WTC11 (cell line): Measurements from ENCODE around the gene SRMS. TPM values are rescaled to one million over a fixed set of nuclear protein-coding genes. Genes with fewer than 3 reads are reported as not detected.

Source experiments
- ATAC-seq: fragments of 200-7000 bp; cut with Tn5 transposase; 2 replicates; pipeline ENCODE4 v1.10.0; 2021; ENCODE audit warnings: mild to moderate bottlenecking, moderate library complexity
- CTCF ChIA-PET: fragments of 300-600 bp; sonication (Branson Sonifier 250); formaldehyde crosslinking; loops from one replicate; lab custom pipeline; 2021; ENCODE audit warnings: antibody characterized with exemption; lab: Charles Lee
- POLR2A ChIA-PET: fragments of 350-600 bp; sonication (Branson Sonifier 250); formaldehyde crosslinking; loops from one replicate; lab custom pipeline; 2021; ENCODE audit warnings: antibody characterized with exemption; lab: Charles Lee
- DNase-seq: peaks from one replicate; pipeline ENCODE4 v3.0.0; 2021; ENCODE audit warnings: low spot score
- H3K27ac Mint-ChIP-seq: 2 replicates; pipeline ENCODE4 v1.8.0; 2021; ENCODE audit warnings: mixed read lengths
- H3K27me3 Mint-ChIP-seq: 2 replicates; pipeline ENCODE4 v1.8.0; 2021; ENCODE audit warnings: low read depth, mild to moderate bottlenecking, moderate library complexity, mixed read lengths
- H3K36me3 Mint-ChIP-seq: 2 replicates; pipeline ENCODE4 v1.8.0; 2021; ENCODE audit warnings: mixed read lengths
- H3K4me1 Mint-ChIP-seq: 2 replicates; pipeline ENCODE4 v1.8.0; 2022; ENCODE audit warnings: mixed read lengths
- H3K4me3 Mint-ChIP-seq: 2 replicates; pipeline ENCODE4 v1.8.0; 2021; ENCODE audit warnings: mild to moderate bottlenecking, moderate library complexity, mixed read lengths
- H3K9me3 Mint-ChIP-seq: 2 replicates; pipeline ENCODE4 v1.8.0; 2021; ENCODE audit warnings: mixed read lengths
- CBFB ChIP-seq: sonication (generic); formaldehyde crosslinking; IDR thresholded peaks from 2 replicates; pipeline ENCODE4 v1.8.1; 2022; ENCODE audit warnings: mild to moderate bottlenecking, low read depth, missing genetic modification reagents
- ESRRA ChIP-seq: sonication (generic); formaldehyde crosslinking; IDR thresholded peaks from 2 replicates; pipeline ENCODE4 v1.8.1; 2022; ENCODE audit warnings: mild to moderate bottlenecking, missing genetic modification reagents, borderline replicate concordance
- FOXJ3 ChIP-seq: sonication (generic); formaldehyde crosslinking; IDR thresholded peaks from 2 replicates; pipeline ENCODE4 v1.9.0; 2021; ENCODE audit warnings: missing genetic modification reagents, mild to moderate bottlenecking, borderline replicate concordance
- FOXK1 ChIP-seq: sonication (generic); formaldehyde crosslinking; IDR thresholded peaks from 2 replicates; pipeline ENCODE4 v1.8.0; 2022; ENCODE audit warnings: mild to moderate bottlenecking, moderate library complexity, missing genetic modification reagents
- GRHL2 ChIP-seq: fragments of 250-450 bp; sonication (Bioruptor Pico); IDR thresholded peaks from 2 replicates; pipeline ENCODE4 v1.8.0; 2022; ENCODE audit warnings: mild to moderate bottlenecking, moderate library complexity; ENCODE audit not compliant: insufficient replicate concordance, severe bottlenecking
- HMGA2 ChIP-seq: fragments of 250-450 bp; sonication (Bioruptor Pico); IDR thresholded peaks from 2 replicates; pipeline ENCODE4 v1.4.0; 2021; ENCODE audit warnings: mild to moderate bottlenecking, moderate library complexity
- JAZF1 ChIP-seq: fragments of 250-450 bp; sonication (Bioruptor Pico); IDR thresholded peaks from 2 replicates; pipeline ENCODE4 v1.9.0; 2021; ENCODE audit warnings: moderate library complexity, mild to moderate bottlenecking, inconsistent platforms
- KAT7 ChIP-seq: sonication (generic); formaldehyde crosslinking; IDR thresholded peaks from 2 replicates; pipeline ENCODE4 v1.8.1; 2023; ENCODE audit warnings: missing genetic modification reagents, mild to moderate bottlenecking, borderline replicate concordance
- MYBL2 ChIP-seq: sonication (generic); formaldehyde crosslinking; IDR thresholded peaks from 2 replicates; pipeline ENCODE4 v1.8.1; 2023; ENCODE audit warnings: mild to moderate bottlenecking, moderate library complexity, missing genetic modification reagents
- NFYB ChIP-seq: sonication (generic); formaldehyde crosslinking; conservative IDR thresholded peaks from 2 replicates; pipeline ENCODE4 v1.8.0; 2022; ENCODE audit warnings: low read depth, missing genetic modification reagents
- SOX15 ChIP-seq: fragments of 250-450 bp; sonication (Bioruptor Pico); IDR thresholded peaks from 2 replicates; pipeline ENCODE4 v1.9.0; 2021; ENCODE audit warnings: mild to moderate bottlenecking
- TEAD1 ChIP-seq: sonication (generic); formaldehyde crosslinking; IDR thresholded peaks from 2 replicates; pipeline ENCODE4 v1.8.0; 2022; ENCODE audit warnings: mild to moderate bottlenecking, missing genetic modification reagents
- ZBTB21 ChIP-seq: sonication (generic); formaldehyde crosslinking; IDR thresholded peaks from 2 replicates; pipeline ENCODE4 v1.8.1; 2023; ENCODE audit warnings: mild to moderate bottlenecking, missing genetic modification reagents, borderline replicate concordance
- ZNF121 ChIP-seq: sonication (generic); formaldehyde crosslinking; IDR thresholded peaks from 2 replicates; pipeline ENCODE4 v1.8.0; 2023; ENCODE audit warnings: missing genetic modification reagents
- ZNF396 ChIP-seq: fragments of 250-450 bp; sonication (Bioruptor Pico); IDR thresholded peaks from 2 replicates; pipeline ENCODE4 v1.8.0; 2021; ENCODE audit warnings: mild to moderate bottlenecking, moderate library complexity, borderline replicate concordance
- ZNF423 ChIP-seq: fragments of 250-450 bp; sonication (Bioruptor Pico); IDR thresholded peaks from 2 replicates; pipeline ENCODE4 v2.1.2; 2022; ENCODE audit warnings: mild to moderate bottlenecking, moderate library complexity
- ZNF671 ChIP-seq: fragments of 250-450 bp; sonication (Bioruptor Pico); IDR thresholded peaks from 2 replicates; pipeline ENCODE4 v1.8.0; 2021; ENCODE audit warnings: mild to moderate bottlenecking
- total RNA-seq: library from RNA; stranded (reverse); gene quantifications from 3 replicates; pipeline ENCODE4 v1.2.3, GENCODE V29; 2021
- TF ChIP-seq, protein P1 (sequence below): sonication (generic); formaldehyde crosslinking; IDR thresholded peaks from 2 replicates; pipeline ENCODE4 v1.8.1; 2022; ENCODE audit warnings: missing genetic modification reagents, borderline replicate concordance
- TF ChIP-seq, protein P2 (sequence below): sonication (generic); formaldehyde crosslinking; IDR thresholded peaks from 2 replicates; pipeline ENCODE4 v1.8.1; 2022; ENCODE audit warnings: low read depth, mild to moderate bottlenecking, moderate library complexity, missing genetic modification reagents, borderline replicate concordance
- TF ChIP-seq, protein P3 (sequence below): sonication (generic); formaldehyde crosslinking; IDR thresholded peaks from 2 replicates; pipeline ENCODE4 v1.8.0; 2022; ENCODE audit warnings: mild to moderate bottlenecking, missing genetic modification reagents
- TF ChIP-seq, protein P4 (sequence below): fragments of 250-450 bp; sonication (Bioruptor Pico); IDR thresholded peaks from 2 replicates; pipeline ENCODE4 v1.9.0; 2021; ENCODE audit warnings: moderate library complexity, mild to moderate bottlenecking, inconsistent platforms, borderline replicate concordance
- TF ChIP-seq, protein P5 (sequence below): sonication (generic); formaldehyde crosslinking; IDR thresholded peaks from 2 replicates; pipeline ENCODE4 v1.8.1; 2023; ENCODE audit warnings: mild to moderate bottlenecking, missing genetic modification reagents, moderate library complexity
- TF ChIP-seq, protein P6 (sequence below): sonication (generic); formaldehyde crosslinking; conservative IDR thresholded peaks from 2 replicates; pipeline ENCODE4 v1.8.1; 2023; ENCODE audit warnings: mild to moderate bottlenecking, low read depth, missing genetic modification reagents, moderate library complexity
- TF ChIP-seq, protein P7 (sequence below): sonication (generic); formaldehyde crosslinking; IDR thresholded peaks from 2 replicates; pipeline ENCODE4 v1.8.0; 2023; ENCODE audit warnings: missing genetic modification reagents, mild to moderate bottlenecking, borderline replicate concordance

Gene SRMS
- total RNA-seq, 1 experiment from 2014 or later, result 0.26 TPM

DNA sequence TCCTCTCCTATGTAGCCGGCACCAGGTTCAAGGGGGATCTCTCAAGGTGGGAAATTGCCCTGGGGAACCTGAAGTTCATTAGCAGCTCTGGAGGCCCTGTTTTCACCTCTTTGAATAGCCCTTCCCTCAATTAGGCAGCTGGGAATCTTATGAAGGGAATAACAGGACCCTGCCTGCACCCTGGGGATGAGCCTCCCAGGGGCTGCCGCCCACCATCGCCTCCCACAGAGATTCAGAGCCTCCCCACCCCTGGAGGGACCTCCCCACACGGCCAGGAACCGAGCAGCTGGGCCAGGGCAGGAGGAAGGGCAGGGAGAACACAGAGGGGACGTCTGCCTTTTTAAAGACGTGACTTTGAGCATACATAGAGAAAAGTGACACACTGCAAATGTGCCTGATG lies 44.0 kb downstream of the SRMS start:
- no peak overlapping the region for H3K4me3 Mint-ChIP-seq
- H3K9me3 Mint-ChIP-seq, result peaks cover 10% of the 10 kb centered on the region
- 0 out of 2 replicates have a peak, but pooled peaks cover 2% of the 10 kb centered on the region for H3K36me3 Mint-ChIP-seq
- H3K27ac Mint-ChIP-seq, result no peak overlapping the region
- ChIA-PET CTCF (interaction anchor here (1.0 to 1.9 kb wide), 2 partner anchors 17 to 27 kb away, joined by 3 to 5 read pairs; partner anchors contain the start of gene PPDPF), POLR2A (no interaction called here)
- no peaks in the 10 kb centered on the region; the same call in 1 of the 2 replicates for H3K4me1 Mint-ChIP-seq
- no peak for DNase-seq
- TF ChIP-seq, protein P1, sequence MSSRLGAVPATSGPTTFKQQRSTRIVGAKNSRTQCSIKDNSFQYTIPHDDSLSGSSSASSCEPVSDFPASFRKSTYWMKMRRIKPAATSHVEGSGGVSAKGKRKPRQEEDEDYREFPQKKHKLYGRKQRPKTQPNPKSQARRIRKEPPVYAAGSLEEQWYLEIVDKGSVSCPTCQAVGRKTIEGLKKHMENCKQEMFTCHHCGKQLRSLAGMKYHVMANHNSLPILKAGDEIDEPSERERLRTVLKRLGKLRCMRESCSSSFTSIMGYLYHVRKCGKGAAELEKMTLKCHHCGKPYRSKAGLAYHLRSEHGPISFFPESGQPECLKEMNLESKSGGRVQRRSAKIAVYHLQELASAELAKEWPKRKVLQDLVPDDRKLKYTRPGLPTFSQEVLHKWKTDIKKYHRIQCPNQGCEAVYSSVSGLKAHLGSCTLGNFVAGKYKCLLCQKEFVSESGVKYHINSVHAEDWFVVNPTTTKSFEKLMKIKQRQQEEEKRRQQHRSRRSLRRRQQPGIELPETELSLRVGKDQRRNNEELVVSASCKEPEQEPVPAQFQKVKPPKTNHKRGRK (CRISPR knock-in tag), result no peak
- TF ChIP-seq ZNF671 (CRISPR knock-in tag) (no peak), FOXK1 (CRISPR knock-in tag) (no peak), GRHL2 (CRISPR knock-in tag) (no peak), ZNF121 (CRISPR knock-in tag) (no peak), CBFB (CRISPR knock-in tag) (no peak), NFYB (CRISPR knock-in tag) (no peak), HMGA2 (CRISPR knock-in tag) (no peak), MYBL2 (CRISPR knock-in tag) (no peak), ZNF396 (CRISPR knock-in tag) (no peak), FOXJ3 (no peak), JAZF1 (no peak), ESRRA (CRISPR knock-in tag) (no peak), KAT7 (CRISPR knock-in tag) (no peak)
- TF ChIP-seq, protein P2, sequence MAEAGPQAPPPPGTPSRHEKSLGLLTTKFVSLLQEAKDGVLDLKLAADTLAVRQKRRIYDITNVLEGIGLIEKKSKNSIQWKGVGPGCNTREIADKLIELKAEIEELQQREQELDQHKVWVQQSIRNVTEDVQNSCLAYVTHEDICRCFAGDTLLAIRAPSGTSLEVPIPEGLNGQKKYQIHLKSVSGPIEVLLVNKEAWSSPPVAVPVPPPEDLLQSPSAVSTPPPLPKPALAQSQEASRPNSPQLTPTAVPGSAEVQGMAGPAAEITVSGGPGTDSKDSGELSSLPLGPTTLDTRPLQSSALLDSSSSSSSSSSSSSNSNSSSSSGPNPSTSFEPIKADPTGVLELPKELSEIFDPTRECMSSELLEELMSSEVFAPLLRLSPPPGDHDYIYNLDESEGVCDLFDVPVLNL, result no peak
- TF ChIP-seq, protein P3, sequence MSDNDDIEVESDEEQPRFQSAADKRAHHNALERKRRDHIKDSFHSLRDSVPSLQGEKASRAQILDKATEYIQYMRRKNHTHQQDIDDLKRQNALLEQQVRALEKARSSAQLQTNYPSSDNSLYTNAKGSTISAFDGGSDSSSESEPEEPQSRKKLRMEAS (CRISPR knock-in tag), result no peak
- TF ChIP-seq, protein P4, sequence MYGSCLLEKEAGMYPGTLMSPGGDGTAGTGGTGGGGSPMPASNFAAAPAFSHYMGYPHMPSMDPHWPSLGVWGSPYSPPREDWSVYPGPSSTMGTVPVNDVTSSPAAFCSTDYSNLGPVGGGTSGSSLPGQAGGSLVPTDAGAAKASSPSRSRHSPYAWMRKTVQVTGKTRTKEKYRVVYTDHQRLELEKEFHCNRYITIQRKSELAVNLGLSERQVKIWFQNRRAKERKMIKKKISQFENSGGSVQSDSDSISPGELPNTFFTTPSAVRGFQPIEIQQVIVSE, result no peak
- TF ChIP-seq, protein P5, sequence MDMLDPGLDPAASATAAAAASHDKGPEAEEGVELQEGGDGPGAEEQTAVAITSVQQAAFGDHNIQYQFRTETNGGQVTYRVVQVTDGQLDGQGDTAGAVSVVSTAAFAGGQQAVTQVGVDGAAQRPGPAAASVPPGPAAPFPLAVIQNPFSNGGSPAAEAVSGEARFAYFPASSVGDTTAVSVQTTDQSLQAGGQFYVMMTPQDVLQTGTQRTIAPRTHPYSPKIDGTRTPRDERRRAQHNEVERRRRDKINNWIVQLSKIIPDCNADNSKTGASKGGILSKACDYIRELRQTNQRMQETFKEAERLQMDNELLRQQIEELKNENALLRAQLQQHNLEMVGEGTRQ (CRISPR knock-in tag), result no peak
- peaks cover 34% of the 10 kb centered on the region for H3K27me3 Mint-ChIP-seq
- ATAC-seq, result no peak

DNA sequence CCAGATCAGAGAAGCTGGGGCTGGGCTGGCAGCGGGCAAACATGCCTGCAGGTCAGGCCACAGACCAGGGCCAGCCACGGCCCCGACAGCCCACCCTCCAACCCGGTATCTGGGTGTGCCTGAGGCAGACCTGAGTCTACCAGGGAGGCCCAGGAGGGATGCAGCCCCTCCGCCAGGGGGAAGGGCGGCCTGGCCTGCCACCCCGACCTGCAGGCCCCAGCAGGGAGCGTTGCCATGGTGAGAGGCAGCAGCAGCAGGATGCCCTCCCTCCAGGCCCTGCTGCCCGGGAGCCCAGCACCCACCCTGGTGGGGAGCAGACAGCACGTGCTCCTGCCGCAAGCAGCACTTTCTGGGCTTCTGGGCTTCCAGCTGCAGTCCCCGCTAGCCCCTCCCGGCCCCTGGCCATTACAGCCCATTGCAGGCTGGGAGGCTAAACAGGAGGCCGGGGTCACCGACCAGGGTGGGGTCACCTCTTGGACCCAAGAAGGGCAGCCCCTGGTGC lies 44.8 kb downstream of the SRMS start:
- Mint-ChIP-seq H3K27ac (no peak overlapping the region), H3K9me3 (peaks cover 10% of the 10 kb centered on the region), H3K4me3 (no peak overlapping the region), H3K27me3 (peaks cover 36% of the 10 kb centered on the region), H3K4me1 (no peaks in the 10 kb centered on the region; the same call in 1 of the 2 replicates), H3K36me3 (0 out of 2 replicates have a peak, but pooled peaks cover 2% of the 10 kb centered on the region)
- DNase-seq (no peak), ATAC-seq (no peak)
- ChIA-PET CTCF (interaction anchor here (0.7 to 1.9 kb wide), 3 partner anchors 18 to 26 kb away, joined by 3 to 5 read pairs (median 3); partner anchors contain the start of gene PPDPF), POLR2A (interaction anchor here (0.5 kb wide), 1 partner anchor 26 kb away, joined by 6 read pairs; no protein-coding TSS in a partner anchor)
- TF ChIP-seq SOX15 (CRISPR knock-in tag) (no peak), ZNF423 (CRISPR knock-in tag) (0 out of 2 replicates have a peak, but pooled peaks have one; percentile 25), ZBTB21 (CRISPR knock-in tag) (no peak), CBFB (CRISPR knock-in tag) (no peak), TEAD1 (CRISPR knock-in tag) (no peak)
- TF ChIP-seq, protein P6, sequence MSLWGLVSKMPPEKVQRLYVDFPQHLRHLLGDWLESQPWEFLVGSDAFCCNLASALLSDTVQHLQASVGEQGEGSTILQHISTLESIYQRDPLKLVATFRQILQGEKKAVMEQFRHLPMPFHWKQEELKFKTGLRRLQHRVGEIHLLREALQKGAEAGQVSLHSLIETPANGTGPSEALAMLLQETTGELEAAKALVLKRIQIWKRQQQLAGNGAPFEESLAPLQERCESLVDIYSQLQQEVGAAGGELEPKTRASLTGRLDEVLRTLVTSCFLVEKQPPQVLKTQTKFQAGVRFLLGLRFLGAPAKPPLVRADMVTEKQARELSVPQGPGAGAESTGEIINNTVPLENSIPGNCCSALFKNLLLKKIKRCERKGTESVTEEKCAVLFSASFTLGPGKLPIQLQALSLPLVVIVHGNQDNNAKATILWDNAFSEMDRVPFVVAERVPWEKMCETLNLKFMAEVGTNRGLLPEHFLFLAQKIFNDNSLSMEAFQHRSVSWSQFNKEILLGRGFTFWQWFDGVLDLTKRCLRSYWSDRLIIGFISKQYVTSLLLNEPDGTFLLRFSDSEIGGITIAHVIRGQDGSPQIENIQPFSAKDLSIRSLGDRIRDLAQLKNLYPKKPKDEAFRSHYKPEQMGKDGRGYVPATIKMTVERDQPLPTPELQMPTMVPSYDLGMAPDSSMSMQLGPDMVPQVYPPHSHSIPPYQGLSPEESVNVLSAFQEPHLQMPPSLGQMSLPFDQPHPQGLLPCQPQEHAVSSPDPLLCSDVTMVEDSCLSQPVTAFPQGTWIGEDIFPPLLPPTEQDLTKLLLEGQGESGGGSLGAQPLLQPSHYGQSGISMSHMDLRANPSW, result no peak
- TF ChIP-seq, protein P7, sequence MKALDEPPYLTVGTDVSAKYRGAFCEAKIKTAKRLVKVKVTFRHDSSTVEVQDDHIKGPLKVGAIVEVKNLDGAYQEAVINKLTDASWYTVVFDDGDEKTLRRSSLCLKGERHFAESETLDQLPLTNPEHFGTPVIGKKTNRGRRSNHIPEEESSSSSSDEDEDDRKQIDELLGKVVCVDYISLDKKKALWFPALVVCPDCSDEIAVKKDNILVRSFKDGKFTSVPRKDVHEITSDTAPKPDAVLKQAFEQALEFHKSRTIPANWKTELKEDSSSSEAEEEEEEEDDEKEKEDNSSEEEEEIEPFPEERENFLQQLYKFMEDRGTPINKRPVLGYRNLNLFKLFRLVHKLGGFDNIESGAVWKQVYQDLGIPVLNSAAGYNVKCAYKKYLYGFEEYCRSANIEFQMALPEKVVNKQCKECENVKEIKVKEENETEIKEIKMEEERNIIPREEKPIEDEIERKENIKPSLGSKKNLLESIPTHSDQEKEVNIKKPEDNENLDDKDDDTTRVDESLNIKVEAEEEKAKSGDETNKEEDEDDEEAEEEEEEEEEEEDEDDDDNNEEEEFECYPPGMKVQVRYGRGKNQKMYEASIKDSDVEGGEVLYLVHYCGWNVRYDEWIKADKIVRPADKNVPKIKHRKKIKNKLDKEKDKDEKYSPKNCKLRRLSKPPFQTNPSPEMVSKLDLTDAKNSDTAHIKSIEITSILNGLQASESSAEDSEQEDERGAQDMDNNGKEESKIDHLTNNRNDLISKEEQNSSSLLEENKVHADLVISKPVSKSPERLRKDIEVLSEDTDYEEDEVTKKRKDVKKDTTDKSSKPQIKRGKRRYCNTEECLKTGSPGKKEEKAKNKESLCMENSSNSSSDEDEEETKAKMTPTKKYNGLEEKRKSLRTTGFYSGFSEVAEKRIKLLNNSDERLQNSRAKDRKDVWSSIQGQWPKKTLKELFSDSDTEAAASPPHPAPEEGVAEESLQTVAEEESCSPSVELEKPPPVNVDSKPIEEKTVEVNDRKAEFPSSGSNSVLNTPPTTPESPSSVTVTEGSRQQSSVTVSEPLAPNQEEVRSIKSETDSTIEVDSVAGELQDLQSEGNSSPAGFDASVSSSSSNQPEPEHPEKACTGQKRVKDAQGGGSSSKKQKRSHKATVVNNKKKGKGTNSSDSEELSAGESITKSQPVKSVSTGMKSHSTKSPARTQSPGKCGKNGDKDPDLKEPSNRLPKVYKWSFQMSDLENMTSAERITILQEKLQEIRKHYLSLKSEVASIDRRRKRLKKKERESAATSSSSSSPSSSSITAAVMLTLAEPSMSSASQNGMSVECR (CRISPR knock-in tag), result no peak
